ENCODE measurements around the gene CTSO. TPM values are rescaled to one million over a fixed set of nuclear protein-coding genes. Genes with fewer than 3 reads are reported as not detected.
A peak's percentile ranks its signal among the peaks of the same experiment; 100 is the strongest.
"Not testable (repeated sequence)": the region's sequence is repeated elsewhere in the genome, so short reads cannot be mapped to it uniquely, and the experiment has no call there.

Gene CTSO
- total RNA-seq, 1 donor from 2014 or later: 1.7 TPM

DNA sequence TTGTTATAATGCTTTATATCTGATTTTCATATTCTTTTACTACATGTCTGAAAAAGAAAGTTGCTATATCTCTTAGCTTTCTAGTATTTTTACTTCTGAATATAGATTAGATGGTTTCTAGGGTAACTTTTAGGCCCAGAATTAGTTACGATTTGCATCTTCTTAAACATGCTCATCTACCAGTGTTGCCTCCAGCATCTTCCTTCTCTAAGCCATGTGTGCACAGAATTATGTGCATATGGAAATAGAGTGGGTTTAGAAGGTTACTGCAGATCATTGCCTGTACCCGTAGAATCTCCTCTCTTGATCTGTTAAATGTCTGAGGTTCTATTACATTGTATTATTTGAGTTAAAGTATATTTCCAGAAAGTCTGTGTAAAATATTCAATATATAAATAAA is 52.7 kb downstream of the CTSO start:
- peaks cover 6% of the 10 kb centered on the region for H3K9me3 Mint-ChIP-seq
- no peak overlapping the region for H3K4me3 Mint-ChIP-seq
- H3K36me3 Mint-ChIP-seq (ENCODE audit: low read depth): peaks cover 3% of the 10 kb centered on the region
- TF ChIP-seq, protein P1, sequence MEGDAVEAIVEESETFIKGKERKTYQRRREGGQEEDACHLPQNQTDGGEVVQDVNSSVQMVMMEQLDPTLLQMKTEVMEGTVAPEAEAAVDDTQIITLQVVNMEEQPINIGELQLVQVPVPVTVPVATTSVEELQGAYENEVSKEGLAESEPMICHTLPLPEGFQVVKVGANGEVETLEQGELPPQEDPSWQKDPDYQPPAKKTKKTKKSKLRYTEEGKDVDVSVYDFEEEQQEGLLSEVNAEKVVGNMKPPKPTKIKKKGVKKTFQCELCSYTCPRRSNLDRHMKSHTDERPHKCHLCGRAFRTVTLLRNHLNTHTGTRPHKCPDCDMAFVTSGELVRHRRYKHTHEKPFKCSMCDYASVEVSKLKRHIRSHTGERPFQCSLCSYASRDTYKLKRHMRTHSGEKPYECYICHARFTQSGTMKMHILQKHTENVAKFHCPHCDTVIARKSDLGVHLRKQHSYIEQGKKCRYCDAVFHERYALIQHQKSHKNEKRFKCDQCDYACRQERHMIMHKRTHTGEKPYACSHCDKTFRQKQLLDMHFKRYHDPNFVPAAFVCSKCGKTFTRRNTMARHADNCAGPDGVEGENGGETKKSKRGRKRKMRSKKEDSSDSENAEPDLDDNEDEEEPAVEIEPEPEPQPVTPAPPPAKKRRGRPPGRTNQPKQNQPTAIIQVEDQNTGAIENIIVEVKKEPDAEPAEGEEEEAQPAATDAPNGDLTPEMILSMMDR (conservative IDR thresholded peaks at IDR 0.05): no peak
- no peak for DNase-seq (ENCODE audit: low read depth, low spot score)
- no peak overlapping the region for H3K27ac Mint-ChIP-seq (ENCODE audit: unreplicated experiment)
- H3K27me3 Mint-ChIP-seq (ENCODE audit: low read depth): no peaks in the 10 kb centered on the region
- peaks cover 13% of the 10 kb centered on the region for H3K4me1 Mint-ChIP-seq

- TF ChIP-seq, protein P1 (conservative IDR thresholded peaks at IDR 0.05): no peak
- H3K27ac Mint-ChIP-seq (ENCODE audit: unreplicated experiment): no peak overlapping the region
- H3K36me3 Mint-ChIP-seq (ENCODE audit: low read depth): peaks cover 6% of the 10 kb centered on the region
- H3K4me3 Mint-ChIP-seq: no peak overlapping the region
- H3K9me3 Mint-ChIP-seq: peaks cover 8% of the 10 kb centered on the region
- peaks cover 13% of the 10 kb centered on the region for H3K4me1 Mint-ChIP-seq
- no peaks in the 10 kb centered on the region for H3K27me3 Mint-ChIP-seq (ENCODE audit: low read depth)
- no peak for DNase-seq (ENCODE audit: low read depth, low spot score)
Measured at GRCh38 chr4:155900381-155900780, 53.3 kb downstream of the CTSO start.

- DNase-seq (ENCODE audit: low read depth, low spot score): no peak
- TF ChIP-seq, protein P1 (conservative IDR thresholded peaks at IDR 0.05): no peak
- Mint-ChIP-seq H3K27me3 (ENCODE audit: low read depth) (no peaks in the 10 kb centered on the region), H3K4me3 (no peak overlapping the region), H3K27ac (ENCODE audit: unreplicated experiment) (peak overlapping the region; percentile 28), H3K4me1 (peaks cover 13% of the 10 kb centered on the region), H3K9me3 (peaks cover 9% of the 10 kb centered on the region), H3K36me3 (ENCODE audit: low read depth) (peaks cover 6% of the 10 kb centered on the region)
Measured at GRCh38 chr4:155899891-155900290, 53.8 kb downstream of the CTSO start.

GRCh38 chr4:155898371-155898770 is 55.3 kb downstream of the CTSO start:
- DNase-seq (ENCODE audit: low read depth, low spot score); H3K27ac Mint-ChIP-seq (ENCODE audit: unreplicated experiment); H3K9me3 Mint-ChIP-seq; H3K4me3 Mint-ChIP-seq; H3K36me3 Mint-ChIP-seq (ENCODE audit: low read depth); H3K27me3 Mint-ChIP-seq (ENCODE audit: low read depth): not testable (repeated sequence)
- H3K4me1 Mint-ChIP-seq: peaks cover 13% of the 10 kb centered on the region

DNA sequence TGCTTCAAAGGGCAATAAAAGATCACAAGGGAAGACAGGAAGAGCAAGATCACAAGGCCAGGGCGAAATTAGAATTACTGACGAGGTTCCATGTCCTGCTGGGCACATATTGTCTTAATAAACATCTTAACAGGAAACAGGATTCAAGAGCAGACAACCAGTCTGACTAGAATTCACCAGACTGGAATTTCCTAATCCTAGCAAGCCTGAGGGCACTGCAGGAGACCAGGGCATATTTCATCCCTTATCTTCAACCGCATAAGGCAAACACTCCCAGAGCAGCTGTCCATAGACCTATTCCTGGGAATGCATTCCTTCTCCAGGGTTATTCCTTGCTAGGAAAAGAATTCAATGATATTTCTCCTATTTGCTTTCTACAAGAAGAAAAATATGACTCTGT is 62.6 kb downstream of the CTSO start:
- TF ChIP-seq, protein P1 (conservative IDR thresholded peaks at IDR 0.05): no peak
- H3K27ac Mint-ChIP-seq (ENCODE audit: unreplicated experiment): no peak overlapping the region
- no peak for DNase-seq (ENCODE audit: low read depth, low spot score)
- H3K36me3 Mint-ChIP-seq (ENCODE audit: low read depth): peaks cover 7% of the 10 kb centered on the region
- H3K27me3 Mint-ChIP-seq (ENCODE audit: low read depth): no peaks in the 10 kb centered on the region
- H3K4me1 Mint-ChIP-seq: no peaks in the 10 kb centered on the region
- H3K9me3 Mint-ChIP-seq: peaks cover 12% of the 10 kb centered on the region
- no peak overlapping the region for H3K4me3 Mint-ChIP-seq

DNA sequence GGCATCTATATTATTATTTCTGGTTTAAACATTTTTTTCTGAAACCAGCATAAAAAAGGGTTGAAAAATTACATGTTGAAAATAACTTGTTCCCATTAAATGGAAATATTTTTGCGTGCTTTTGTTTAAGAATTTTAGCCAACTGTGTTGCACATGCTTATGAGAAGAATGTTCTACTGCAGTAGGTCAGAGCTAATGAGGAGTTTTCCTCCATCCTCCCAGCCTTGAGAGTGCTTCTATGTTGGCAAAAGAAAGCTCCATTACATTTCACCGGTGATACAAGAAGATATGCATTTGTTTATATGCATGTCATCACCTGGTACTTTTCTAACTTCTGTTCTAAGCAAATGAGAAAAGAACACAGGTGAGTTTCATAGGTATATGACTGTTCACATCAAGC is 63.7 kb downstream of the CTSO start:
- H3K4me1 Mint-ChIP-seq: peaks cover 4% of the 10 kb centered on the region
- peaks cover 8% of the 10 kb centered on the region for H3K9me3 Mint-ChIP-seq

More for the DNA sequence above, 63.7 kb downstream of the CTSO start:
- no peak overlapping the region for H3K27ac Mint-ChIP-seq (ENCODE audit: unreplicated experiment)
- no peak for DNase-seq (ENCODE audit: low read depth, low spot score)
- H3K36me3 Mint-ChIP-seq (ENCODE audit: low read depth): peaks cover 4% of the 10 kb centered on the region
- no peak overlapping the region for H3K4me3 Mint-ChIP-seq
- H3K27me3 Mint-ChIP-seq (ENCODE audit: low read depth): no peaks in the 10 kb centered on the region
- TF ChIP-seq, protein P1 (conservative IDR thresholded peaks at IDR 0.05): no peak

All from neural crest cell (in vitro differentiated cells).